ENCODE data around the gene TM9SF1. TPM values are rescaled to one million over a fixed set of nuclear protein-coding genes. Genes with fewer than 3 reads are reported as not detected.

Gene TM9SF1
- total and polyA plus RNA-seq, 9 of the 15 experiments (the other 6 are each of a cell fraction or from before 2014, with no cell fraction given) = 5.3 to 20.3 (median 11.8) TPM

DNA sequence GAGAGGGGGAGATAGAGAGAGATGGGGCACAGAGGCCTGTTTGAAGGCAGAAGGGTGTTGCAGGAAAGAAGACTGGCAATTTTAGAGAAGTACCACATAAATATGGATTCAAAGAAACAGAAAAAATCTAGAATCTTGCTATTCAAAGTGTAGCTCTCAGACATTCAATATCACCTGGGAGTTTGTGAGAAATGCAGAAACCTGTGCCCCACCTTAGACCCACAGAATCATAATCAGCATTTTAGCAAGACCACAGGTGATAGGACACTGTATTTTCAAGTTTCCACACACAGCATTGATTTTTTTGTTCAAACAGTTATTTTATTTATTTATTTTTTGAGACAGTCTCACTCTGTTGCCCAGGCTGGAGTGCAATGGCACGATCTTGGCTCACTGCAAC is 33.7 kb upstream of the TM9SF1 start:
- H3K27me3 ChIP-seq (ENCODE audit: control insufficient read depth in 2 of 2, insufficient read depth in 2 of 2, low read length in 2 of 2) = no peaks in the 10 kb centered on the region
- H2AFZ ChIP-seq (ENCODE audit: low read depth, low read length) = no peak overlapping the region
- H3K9me1 ChIP-seq (ENCODE audit: control insufficient read depth, insufficient read depth, low read length) = no peaks in the 10 kb centered on the region
- DNase-seq (ENCODE audit: extremely low read depth in 1 of 4, low spot score in 3 of 4) (no peak), FAIRE-seq (no peak), ATAC-seq (no peak)
- in situ Hi-C loops (cut with MboI) = no loop called here
- 0% methylated on average over 1 of the region's 1 CpG for WGBS (ENCODE audit: insufficient coverage, low coverage, missing lambda C conversion rate)
- TF ChIP-seq GABPB1 (CRISPR knock-in tag; IDR thresholded peaks at IDR 0.05) = no peak
- TF ChIP-seq, protein P1, sequence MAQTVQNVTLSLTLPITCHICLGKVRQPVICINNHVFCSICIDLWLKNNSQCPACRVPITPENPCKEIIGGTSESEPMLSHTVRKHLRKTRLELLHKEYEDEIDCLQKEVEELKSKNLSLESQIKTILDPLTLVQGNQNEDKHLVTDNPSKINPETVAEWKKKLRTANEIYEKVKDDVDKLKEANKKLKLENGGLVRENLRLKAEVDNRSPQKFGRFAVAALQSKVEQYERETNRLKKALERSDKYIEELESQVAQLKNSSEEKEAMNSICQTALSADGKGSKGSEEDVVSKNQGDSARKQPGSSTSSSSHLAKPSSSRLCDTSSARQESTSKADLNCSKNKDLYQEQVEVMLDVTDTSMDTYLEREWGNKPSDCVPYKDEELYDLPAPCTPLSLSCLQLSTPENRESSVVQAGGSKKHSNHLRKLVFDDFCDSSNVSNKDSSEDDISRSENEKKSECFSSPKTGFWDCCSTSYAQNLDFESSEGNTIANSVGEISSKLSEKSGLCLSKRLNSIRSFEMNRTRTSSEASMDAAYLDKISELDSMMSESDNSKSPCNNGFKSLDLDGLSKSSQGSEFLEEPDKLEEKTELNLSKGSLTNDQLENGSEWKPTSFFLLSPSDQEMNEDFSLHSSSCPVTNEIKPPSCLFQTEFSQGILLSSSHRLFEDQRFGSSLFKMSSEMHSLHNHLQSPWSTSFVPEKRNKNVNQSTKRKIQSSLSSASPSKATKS (CRISPR knock-in tag; IDR thresholded peaks at IDR 0.05) = no peak
- TF ChIP-seq EHMT2 (IDR thresholded peaks at IDR 0.05) = no peak
- TF ChIP-seq, protein P2, sequence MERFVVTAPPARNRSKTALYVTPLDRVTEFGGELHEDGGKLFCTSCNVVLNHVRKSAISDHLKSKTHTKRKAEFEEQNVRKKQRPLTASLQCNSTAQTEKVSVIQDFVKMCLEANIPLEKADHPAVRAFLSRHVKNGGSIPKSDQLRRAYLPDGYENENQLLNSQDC (CRISPR knock-in tag; IDR thresholded peaks at IDR 0.05) = no peak
- no peak for TF ChIP-seq GATA2 (CRISPR knock-in tag; IDR thresholded peaks at IDR 0.05)
- TF ChIP-seq, protein P3, sequence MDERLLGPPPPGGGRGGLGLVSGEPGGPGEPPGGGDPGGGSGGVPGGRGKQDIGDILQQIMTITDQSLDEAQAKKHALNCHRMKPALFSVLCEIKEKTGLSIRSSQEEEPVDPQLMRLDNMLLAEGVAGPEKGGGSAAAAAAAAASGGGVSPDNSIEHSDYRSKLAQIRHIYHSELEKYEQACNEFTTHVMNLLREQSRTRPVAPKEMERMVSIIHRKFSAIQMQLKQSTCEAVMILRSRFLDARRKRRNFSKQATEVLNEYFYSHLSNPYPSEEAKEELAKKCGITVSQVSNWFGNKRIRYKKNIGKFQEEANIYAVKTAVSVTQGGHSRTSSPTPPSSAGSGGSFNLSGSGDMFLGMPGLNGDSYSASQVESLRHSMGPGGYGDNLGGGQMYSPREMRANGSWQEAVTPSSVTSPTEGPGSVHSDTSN (CRISPR knock-in tag; IDR thresholded peaks at IDR 0.05; ENCODE audit: low read depth) = no peak
- TF ChIP-seq, protein P3 (tag; conservative IDR thresholded peaks at IDR 0.05; ENCODE audit: low read depth) = no peak
- TF ChIP-seq BRD9 (IDR thresholded peaks at IDR 0.05; ENCODE audit: low read depth, partially characterized antibody) = no peak
- no peak for TF ChIP-seq MAFG (tag; conservative IDR thresholded peaks at IDR 0.05)
- no peak for TF ChIP-seq FUS (optimal IDR thresholded peaks at IDR 0.05; ENCODE audit: low read depth, low read length)
- TF ChIP-seq ZNF79 (CRISPR knock-in tag; IDR thresholded peaks at IDR 0.05; ENCODE audit: low read depth) = no peak
- no peak for TF ChIP-seq TCF7 (IDR thresholded peaks at IDR 0.05; ENCODE audit: borderline replicate concordance)
- no peak for TF ChIP-seq FOXA3 (CRISPR knock-in tag; conservative IDR thresholded peaks at IDR 0.05 in 1 of 2, IDR thresholded peaks at IDR 0.05 in 1 of 2)
- no peak for TF ChIP-seq KLF16 (IDR thresholded peaks at IDR 0.05)
- TF ChIP-seq ILF3 (IDR thresholded peaks at IDR 0.05; ENCODE audit: borderline replicate concordance) = no peak
- no peak overlapping the region for H3K9ac ChIP-seq (ENCODE audit: insufficient read depth in 1 of 2, low read depth in 2 of 2, low read length in 2 of 2)
- no peak overlapping the region for H3K27ac ChIP-seq (ENCODE audit: extremely low read depth, low read depth, low read length)
- no peaks in the 10 kb centered on the region for H4K20me1 ChIP-seq (replicated peaks; ENCODE audit: control insufficient read depth, insufficient read depth, low read length)
- H3K36me3 ChIP-seq (ENCODE audit: control insufficient read depth, insufficient read depth, low read length) = peaks cover 12% of the 10 kb centered on the region; the same call in 1 of the 3 replicates
- BruUV-seq (replicated peaks) = no TSS peak
- no peaks in the 10 kb centered on the region for H3K9me3 ChIP-seq (replicated peaks; ENCODE audit: control insufficient read depth, insufficient read depth, low read depth, low read length)
- CTCF ChIA-PET (ENCODE audit: low intra/inter-chr PET ratio) = no interaction called here
- POLR2A ChIA-PET = no interaction called here
- H3K79me2 ChIP-seq (ENCODE audit: control insufficient read depth, insufficient read depth, low read length) = peaks cover 60% of the 10 kb centered on the region
- intact Hi-C loops (cut with micrococcal nuclease) = no loop called here
- H3K4me1 ChIP-seq (replicated peaks in 1 of 2; ENCODE audit: control insufficient read depth in 2 of 2, insufficient read depth in 2 of 2, low read length in 2 of 2) = peaks cover 6% of the 10 kb centered on the region in 2 experiments; a peak in 4 of 5 replicates
- H3K4me2 ChIP-seq (ENCODE audit: insufficient read depth, low read length) = no peak overlapping the region
- no peak overlapping the region for H3K4me3 ChIP-seq
